Stimulated activated CD8-positive, alpha-beta memory T cell treated with anti-CD3 and anti-CD28 coated beads, Interleukin-4, amount 100 ng/mL, for 4 hours (primary cell): Measurements from ENCODE around the gene VEZT.
"Not testable (repeated sequence)": the region's sequence is repeated elsewhere in the genome, so short reads cannot be mapped to it uniquely, and the experiment has no call there.

Experiments used
- DNase-seq, 2 donors: peaks; one replicate each; pipeline ENCODE4 v3.0.0-alpha.2; 2020; ENCODE audit warnings: low read depth in 2 of 2, low spot score in 1 of 2

The VEZT gene, protein sequence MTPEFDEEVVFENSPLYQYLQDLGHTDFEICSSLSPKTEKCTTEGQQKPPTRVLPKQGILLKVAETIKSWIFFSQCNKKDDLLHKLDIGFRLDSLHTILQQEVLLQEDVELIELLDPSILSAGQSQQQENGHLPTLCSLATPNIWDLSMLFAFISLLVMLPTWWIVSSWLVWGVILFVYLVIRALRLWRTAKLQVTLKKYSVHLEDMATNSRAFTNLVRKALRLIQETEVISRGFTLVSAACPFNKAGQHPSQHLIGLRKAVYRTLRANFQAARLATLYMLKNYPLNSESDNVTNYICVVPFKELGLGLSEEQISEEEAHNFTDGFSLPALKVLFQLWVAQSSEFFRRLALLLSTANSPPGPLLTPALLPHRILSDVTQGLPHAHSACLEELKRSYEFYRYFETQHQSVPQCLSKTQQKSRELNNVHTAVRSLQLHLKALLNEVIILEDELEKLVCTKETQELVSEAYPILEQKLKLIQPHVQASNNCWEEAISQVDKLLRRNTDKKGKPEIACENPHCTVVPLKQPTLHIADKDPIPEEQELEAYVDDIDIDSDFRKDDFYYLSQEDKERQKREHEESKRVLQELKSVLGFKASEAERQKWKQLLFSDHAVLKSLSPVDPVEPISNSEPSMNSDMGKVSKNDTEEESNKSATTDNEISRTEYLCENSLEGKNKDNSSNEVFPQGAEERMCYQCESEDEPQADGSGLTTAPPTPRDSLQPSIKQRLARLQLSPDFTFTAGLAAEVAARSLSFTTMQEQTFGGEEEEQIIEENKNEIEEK

DNA sequence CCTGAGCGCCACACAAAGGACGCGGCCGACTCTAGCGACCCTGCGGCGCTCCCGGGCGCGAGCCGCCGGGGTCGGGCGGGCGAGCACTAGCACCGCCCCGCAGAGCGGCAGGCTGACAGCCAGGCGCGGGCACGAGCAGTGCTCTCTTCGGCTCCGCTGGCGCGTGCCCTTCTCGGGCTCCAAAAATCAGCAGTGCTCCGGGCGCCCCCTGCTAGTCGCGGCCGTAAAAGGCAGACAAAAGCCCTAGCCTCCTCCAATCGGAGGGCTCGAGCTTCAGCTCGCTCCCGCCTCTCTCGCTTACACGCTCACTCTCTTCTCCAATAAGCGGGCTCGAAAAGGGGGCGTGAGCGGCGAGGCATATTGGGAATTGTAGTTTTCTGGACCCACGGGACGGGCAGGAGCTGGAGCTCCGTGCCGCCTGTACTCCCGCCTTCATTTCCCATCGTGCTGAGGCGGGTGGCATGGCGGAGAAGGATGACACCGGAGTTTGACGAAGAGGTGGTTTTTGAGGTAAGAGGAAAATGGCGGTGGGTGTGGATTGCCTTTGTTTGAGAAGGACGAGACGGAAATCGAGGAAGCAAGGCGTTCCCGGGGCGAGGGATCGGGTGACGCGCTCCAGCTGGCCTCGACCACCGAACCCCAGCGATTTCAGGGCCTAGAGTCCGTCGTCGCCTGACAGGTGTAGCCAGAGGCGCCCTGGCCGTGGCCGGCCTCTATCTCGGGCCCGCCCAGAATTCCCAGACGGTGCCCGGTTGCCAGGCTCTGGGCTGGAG is at the start of gene VEZT, which contains the start of gene FGD6:
TSS of gene VEZT (plus strand) at position 431 of the 773 bp plus-strand sequence. CDS start at position 475, 44 bp downstream.
TSS of gene FGD6 (minus strand) at position 91 of the 773 bp plus-strand sequence. CDS start 227 bp downstream, outside the sequence.
- peak; percentile 95 to 97 for DNase-seq

DNA sequence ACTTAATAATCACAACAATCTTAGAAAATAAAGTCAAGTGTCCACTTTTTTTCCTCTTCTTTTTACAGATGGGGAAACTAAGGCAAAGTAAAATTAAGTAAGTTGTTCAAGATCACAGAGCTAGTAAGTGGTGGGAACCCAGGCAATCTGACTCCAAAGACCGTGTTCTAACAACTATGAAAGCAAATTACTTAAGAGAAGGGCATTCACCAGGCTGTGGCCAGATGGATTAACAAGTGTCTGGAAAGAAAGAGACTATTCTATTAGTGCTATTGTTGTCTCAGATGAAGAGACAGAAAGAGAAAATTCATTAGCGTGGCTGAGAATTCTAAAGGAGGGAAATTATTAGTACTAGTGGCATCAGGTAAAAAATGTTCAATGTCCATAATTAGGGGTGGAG is 48.9 kb upstream of the VEZT start:
- DNase-seq = no peak

DNA sequence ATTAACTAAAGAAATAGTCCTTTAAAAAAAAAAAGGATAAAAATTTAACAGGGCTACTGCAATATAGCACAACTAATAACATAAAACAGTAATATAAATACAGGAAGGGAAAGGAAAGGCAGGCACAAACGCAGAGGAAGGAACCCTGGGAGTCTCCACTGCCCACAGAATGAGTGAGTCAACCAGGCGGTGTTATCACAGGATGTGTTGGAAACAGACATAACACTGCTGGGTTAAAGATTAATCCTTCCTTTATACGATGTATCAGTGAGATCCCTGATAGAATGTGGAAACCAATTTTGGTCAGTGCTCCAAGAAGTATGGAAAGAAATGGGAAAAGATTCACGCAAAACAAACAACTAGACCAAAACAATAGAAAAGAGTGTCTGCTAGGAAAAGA is 48.2 kb upstream of the VEZT start:
- DNase-seq = no peak

DNA sequence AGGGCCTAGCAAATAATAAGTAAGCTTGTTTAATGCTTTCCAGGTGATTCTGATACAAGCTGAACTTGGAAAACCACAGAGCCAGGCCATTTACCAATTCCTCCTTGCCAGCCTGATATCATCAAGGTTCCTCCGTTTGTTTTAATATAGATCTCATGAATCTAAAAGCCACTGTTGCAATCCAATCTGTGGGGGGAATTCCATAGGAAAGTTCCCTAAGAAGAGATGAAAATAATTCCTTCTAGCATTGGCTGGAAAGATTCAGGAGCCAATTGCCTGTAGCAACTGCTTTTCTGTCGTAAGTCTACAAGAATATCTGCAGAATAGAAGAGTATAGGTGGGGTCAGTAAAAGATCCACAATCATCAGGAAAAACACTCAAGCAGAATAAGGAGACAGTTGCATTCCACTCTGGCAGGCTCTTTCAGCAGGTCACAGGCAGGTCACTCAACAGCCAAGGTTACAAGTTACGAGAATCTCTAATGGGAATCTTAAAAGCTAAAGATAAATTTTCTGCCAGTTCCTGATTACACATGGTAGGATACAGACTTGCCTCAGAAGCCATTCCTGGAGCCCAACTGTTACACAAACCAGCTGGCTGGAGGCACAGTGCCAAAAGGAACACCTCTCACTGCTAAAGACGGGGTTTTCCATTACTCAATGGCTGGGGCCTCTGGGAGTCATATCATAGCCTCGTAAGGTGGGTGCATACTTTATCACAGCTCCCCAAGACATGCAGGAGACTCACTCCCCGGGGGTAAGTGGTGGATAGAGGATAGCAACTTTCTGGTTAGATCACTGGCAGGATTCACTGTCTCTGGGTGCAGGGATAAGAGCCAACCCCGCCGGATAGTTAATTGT is 44.0 kb upstream of the VEZT start:
- DNase-seq = no peak

DNA sequence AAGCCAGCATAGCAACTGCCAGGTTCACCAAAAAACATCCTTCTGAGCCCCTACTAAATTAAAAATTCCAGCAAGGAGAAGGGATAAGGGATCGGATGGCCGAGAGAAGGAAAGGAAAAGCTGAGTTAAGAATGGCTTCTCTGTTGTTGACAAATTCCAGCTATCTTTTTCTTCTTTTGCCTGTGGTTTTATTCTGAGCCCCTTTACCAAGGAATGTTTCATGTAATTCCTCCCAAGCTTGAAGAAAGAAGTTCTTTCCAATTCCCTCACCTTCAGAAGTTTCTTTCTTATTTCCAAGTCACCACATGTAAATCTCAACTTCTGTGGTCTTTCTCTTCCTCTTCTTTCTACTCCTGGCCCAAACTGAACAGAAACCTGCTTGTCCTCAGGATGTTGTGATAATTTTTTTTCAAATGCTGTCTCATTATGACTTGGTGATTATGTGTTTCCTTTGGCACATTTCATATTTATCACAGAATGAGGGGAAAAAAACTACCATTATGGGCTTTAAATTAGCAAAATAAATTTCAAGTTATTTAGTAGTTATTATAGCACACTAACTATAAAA is 40.3 kb upstream of the VEZT start:
- no peak for DNase-seq

DNA sequence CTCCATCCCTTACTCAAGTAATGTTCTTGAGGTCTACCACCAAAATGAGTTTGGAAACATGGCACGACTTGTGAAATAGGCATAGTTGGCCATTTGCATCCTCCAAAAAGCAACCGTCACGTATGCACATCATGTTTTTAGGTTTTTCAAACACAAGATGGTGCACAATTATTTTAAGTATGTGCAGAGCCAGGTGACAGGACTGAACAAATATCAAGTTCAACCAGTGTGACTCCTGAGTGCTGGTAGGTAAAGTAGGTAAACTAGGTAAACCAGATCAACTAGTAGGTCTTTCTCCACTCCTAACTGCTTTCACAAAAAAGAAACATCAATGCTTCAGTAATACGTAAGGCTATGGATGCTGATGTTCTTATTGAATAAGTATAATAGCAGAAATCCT is 39.5 kb upstream of the VEZT start:
- DNase-seq = no peak

DNA sequence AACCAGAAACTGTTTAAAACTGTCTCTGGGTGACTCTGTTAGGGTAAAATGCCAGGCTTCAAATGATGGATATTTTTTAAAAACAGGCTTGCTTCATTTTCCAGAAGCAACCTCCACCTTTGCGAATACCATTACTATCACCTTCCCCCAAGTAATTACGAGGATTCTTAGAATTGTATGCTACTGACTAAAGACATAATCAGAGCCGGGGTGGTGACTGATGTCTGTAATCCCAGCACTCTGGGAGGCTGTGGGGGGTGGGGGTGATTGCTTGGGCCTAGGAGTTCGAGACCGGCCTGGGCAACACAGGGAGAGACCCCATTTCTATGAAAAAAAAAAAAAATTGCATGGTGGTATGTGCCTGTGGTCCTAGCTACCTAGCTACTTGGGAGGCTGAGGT is 38.6 kb upstream of the VEZT start:
- no peak for DNase-seq

DNA sequence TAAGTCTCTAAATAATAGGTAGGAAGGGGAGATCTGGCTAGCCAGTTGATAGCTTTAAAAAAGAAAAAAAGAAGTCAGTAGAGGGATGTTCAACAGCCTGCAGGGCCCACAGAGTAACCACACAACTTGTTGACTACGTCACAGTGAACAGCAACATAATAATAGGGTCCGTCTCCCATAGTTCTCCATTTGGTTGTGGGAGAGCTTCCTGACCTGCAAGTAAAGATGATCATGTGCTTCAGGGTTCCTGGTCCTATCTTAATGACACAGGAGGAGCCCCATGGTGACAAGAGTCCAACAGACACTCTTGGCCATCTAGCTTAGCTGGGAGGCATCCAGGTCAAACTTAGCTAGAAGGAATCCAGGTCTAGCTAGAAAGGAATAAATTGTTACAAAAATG is 36.5 kb upstream of the VEZT start:
- DNase-seq = no peak

DNA sequence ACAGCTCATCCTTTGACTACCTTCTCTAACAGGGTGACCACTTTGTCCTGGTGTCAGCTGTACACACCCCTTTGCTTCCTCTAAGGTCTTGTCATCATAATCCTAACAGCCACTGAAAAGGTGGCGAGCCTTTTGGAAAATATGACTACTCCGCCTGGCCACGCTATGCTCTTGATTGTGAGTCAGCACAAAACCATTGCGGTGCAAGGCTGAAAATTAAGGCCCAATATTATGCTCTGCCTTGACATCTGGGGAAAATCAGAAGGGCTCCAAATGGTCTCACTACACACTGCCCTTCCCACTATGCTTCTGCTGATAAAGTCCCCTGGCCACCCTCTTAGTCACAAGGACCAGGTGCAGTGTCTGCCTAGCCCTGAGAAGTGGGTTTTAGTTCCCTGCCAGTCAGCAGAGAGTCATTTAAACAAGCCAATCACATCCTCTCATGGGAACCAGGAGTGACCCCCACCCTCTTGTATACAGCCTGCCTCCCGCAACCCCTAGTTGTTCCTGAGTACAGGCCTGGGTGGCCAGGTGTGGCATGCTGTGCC is 34.7 kb upstream of the VEZT start:
- no peak for DNase-seq

DNA sequence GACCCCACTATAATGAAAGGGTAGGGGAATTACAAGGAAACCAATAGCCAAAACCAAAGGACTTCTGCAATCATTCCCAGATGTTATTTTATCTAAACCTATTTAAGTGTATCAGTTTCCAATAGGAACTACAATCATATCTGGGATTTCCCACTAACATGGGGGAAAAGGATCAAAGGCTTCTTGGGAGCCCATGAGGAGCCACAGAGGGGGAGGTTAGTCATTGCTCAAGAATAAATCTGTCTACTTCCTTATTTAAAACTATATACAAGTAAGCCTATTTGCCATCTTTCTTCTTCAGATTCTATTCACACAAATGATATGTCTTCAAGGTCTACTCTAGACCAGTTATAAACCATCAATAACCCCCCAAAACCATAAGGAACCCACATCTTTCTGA is 33.5 kb upstream of the VEZT start:
- DNase-seq = no peak

DNA sequence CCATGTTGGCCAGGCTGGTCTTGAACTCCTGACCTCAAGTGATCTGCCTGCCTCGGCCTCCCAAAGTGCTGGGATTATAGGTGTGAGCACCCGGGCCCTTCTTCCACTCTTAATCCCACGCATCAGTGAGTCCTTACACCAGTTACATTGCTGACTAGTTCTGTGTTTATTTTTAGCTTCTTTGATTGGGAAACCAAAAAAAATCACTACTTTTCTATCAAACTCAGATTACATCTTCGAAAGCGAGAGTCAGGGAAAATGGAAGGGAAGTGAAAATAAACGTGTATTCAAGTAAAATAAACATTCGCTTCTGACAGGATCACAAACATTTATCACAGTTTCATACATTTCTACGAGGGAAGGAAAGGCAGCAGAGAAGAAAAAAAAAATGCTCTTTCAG is 32.5 kb upstream of the VEZT start:
- DNase-seq = no peak

DNA sequence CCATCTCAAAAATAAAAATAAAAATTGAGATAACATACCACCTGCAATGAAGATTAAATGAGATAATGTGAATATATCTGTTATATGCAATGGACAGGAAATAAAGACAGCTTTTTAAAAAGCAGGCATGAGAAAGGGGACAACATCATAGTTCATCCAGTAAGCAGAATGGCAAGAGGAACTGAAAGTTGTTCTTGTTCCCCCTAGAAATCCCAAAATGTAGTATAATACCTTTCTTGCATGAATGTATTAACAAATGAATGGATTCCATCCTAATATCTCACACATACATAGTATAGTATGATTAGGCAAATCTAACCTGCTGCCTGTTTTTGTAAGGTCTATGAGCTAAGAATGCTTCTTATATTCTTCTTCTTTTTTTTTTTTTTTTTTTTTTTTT is 31.8 kb upstream of the VEZT start:
- no peak for DNase-seq

DNA sequence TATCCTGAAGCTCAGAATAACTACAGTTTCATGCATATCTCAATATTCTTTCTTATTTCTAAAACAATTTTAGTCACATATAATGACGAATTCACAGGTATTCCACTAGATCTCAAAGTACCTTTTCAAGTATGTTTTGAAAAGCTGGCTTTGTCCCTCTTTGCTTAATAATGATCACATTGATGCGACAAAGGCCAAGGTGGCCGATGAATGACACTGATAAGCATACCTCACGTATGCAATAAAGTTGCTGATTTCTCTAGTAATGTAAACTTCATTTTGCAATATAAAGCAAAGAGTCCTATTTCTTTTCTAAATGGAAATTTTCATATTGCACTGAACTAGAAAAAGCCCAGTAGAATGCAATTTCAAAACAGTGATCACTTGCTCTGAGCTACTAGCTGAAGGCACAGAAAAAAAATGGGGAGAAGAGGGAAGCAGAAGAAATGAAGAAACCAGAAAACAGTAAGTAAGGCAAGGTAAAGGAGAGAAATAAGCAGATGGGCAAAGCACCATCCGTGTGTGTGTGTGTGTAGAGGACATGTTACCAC is 29.7 kb upstream of the VEZT start:
- DNase-seq = no peak

DNA sequence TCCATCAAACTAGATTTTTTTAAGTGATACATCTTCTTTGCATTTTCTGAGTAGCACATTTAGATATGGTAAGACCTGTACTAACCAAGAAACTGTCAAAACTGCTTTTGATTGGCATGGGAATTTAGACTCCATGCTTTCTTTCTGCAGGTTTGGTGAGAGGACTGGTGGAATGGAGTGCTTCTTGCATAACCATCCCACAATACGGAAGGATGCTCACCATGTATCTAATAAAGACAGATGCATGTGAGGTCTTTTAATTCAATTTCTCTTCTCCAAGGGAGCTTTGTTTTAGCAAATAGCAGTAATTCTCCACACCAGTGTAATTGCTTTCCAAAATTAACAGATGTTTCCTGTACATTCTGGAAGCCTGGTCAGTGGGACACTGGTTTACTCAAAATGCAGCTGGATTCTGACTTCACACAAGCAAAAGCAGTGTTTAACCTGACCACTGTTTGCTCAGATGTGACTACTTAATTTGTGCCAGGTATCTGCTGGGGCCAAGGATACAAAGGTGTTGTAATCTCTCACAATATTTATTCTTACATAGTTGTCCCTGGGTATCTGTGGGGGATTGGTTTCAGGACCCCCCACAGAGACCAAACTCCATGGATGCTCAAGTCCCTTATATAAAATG is 26.4 kb upstream of the VEZT start:
- no peak for DNase-seq

DNA sequence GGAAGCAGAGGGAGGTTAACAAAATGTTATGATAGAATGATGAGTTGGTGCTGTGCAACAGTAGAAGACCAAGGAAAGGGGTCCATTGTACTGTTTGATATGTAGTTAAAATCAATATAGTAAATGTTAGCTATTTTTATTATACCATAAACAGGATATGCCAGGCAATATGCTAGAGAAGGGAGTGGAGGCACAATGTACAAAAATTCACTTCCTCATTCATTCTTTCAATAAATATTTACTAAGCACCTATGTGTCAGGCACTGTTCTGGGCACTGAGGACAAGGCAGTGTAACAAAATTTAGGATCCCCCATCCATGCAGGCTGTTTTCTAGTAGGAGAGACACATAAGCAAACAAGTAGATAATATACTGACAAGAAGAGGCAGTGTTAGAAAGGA is 25.3 kb upstream of the VEZT start:
- no peak for DNase-seq

DNA sequence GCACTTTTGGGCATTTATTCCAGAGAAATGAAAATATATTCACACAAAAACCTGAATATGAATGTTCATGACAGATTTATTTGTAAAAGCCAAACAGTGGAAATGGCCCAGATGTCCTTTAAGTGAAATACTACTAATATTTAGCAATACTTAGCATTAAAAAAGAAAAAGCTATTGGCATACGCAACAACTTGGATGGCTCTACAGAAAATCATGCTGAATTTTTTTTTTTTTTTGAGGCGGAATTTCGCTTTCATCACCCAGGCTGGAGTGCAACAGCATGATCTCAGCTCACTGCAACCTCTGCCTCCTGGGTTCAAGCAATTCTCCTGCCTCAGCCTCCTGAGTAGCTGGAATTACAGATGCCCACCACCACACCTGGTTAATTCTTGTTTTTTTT is 24.5 kb upstream of the VEZT start:
- no peak for DNase-seq

DNA sequence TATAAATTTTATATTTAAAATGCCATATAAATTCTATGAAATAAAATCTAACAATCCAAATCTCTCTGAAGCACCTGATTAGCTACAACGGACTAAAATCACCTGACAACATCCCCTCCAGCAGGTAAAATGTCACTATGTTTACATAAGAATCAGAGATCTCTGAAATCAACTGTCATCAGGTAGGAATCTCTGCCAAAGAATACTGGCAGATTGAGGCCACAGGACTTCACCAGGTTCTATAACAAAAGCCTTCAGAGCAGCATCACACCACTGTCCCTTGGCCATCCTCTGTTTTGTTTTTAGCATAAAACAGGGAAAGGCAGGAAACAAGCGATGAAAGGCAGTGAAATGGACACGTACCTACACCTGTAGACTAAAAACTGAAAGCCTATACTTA is 22.5 kb upstream of the VEZT start:
- no peak for DNase-seq

DNA sequence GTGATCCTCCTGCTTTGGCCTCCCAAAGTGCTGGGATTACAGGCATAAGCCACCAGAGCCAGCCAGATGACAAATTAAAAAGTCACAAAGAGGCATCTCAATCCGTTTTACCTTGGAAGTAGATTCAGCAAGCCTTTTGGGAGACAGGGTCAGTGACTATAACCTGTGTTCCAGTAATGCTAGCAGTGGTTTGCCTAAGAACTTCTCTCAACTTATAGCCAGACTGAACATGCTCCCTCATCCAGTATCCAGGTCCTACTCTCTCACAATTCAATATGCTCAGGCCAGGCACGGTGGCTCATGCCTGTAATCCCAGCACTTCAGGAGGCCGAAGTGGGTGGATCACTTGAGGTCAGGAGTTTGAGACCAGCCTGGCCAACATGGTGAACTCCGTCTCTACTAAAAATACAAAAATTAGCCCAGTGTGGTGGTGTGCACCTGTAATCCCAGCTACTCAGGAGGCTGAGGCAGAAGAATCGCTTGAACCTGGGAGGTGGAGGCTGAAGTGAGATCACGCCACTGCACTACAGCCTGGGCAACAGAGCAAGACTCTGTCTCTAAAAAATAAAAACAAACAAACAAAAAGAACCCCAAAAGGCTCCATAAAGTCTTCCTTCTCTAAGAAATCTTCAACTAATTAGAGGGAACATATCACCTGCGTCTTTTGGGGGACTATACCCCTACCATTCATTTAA is 20.6 kb upstream of the VEZT start:
- not testable (repeated sequence) for DNase-seq

DNA sequence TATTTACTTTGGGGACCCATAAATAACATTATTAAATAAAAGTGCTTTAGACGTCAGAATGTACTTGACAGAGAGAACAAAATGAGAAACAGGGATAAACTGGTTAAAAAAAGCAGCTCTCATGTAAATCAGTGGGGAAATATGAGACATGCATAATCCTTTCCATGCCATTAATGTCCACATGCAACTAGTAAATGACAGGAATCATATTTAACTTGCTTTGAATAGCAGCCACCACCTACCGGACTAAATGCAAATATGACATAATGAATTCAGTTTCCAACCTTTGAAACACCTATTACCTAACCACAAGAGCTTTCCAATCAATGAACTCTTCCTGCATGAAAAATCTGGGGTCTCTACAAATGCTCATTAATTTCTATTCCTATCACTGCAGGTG is 20.0 kb upstream of the VEZT start:
- DNase-seq = no peak
